ENCODE measurements around the gene RBM47. TPM values are rescaled to one million over a fixed set of nuclear protein-coding genes. Genes with fewer than 3 reads are reported as not detected.

RBM47 gene
- total RNA-seq, 1 donor from 2014 or later = 37.8 TPM

DNA sequence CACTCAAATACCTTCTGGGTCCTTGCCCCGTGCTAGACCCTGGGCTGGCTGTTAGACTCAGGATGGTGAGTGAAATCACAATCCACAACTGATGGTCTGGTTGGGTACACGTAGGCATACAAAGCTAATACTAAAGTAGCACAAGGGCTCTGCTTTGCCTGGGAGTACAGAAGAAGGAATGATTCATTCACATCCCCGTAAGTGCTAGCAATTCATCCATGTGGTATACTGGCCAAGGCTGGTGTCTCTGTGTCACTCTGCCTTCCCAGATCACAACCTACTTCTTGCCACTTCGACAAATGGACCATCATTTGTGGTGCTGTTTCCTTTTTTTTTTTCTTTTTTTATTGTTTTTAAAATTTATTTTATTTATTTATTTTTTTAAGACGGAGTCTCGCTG is 19.7 kb upstream of the RBM47 start:
- no peaks in the 10 kb centered on the region for H3K9me3 Mint-ChIP-seq
- DNase-seq (ENCODE audit: low spot score in 2 of 2, unreplicated experiment in 2 of 2) = no peak
- no peak overlapping the region for H3K4me3 Mint-ChIP-seq
- H3K36me3 Mint-ChIP-seq = no peaks in the 10 kb centered on the region
- peaks cover 18% of the 10 kb centered on the region for H3K4me1 Mint-ChIP-seq
- H3K27me3 Mint-ChIP-seq (ENCODE audit: low read depth) = no peaks in the 10 kb centered on the region
- TF ChIP-seq, protein P1, sequence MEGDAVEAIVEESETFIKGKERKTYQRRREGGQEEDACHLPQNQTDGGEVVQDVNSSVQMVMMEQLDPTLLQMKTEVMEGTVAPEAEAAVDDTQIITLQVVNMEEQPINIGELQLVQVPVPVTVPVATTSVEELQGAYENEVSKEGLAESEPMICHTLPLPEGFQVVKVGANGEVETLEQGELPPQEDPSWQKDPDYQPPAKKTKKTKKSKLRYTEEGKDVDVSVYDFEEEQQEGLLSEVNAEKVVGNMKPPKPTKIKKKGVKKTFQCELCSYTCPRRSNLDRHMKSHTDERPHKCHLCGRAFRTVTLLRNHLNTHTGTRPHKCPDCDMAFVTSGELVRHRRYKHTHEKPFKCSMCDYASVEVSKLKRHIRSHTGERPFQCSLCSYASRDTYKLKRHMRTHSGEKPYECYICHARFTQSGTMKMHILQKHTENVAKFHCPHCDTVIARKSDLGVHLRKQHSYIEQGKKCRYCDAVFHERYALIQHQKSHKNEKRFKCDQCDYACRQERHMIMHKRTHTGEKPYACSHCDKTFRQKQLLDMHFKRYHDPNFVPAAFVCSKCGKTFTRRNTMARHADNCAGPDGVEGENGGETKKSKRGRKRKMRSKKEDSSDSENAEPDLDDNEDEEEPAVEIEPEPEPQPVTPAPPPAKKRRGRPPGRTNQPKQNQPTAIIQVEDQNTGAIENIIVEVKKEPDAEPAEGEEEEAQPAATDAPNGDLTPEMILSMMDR (IDR thresholded peaks at IDR 0.05; ENCODE audit: unreplicated experiment) = no peak
- no peak overlapping the region for H3K27ac Mint-ChIP-seq

DNA sequence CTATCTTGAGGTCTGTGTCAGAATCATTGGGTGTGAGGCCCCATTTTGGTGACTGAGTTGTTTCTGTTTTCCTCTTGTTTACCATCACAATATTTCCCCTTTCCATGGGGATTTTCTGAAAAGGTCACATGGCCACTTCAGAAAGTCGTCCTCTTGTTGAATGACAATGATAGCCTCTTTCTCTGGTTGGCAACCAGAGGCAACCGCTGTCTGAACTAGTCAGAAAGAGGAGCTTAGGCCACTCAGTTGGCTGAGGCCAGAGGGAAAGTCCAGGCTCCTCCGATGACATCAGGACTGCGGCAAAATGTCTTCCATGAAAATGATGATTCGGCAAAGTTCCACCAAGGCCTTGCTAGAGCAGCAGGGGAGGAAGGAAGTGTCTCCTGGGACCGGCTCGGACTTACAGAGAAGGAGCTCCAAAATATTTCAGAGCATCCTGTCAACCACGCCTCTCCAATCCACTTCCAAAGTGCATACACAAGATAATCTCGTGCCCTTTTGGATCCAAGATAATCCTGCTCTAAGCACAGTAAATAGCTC is 19.1 kb upstream of the RBM47 start:
- Mint-ChIP-seq H3K4me3 (no peak overlapping the region), H3K9me3 (no peaks in the 10 kb centered on the region), H3K27ac (peak overlapping the region; percentile 62), H3K4me1 (peaks cover 18% of the 10 kb centered on the region), H3K36me3 (no peaks in the 10 kb centered on the region), H3K27me3 (ENCODE audit: low read depth) (no peaks in the 10 kb centered on the region)
- DNase-seq (ENCODE audit: low spot score in 2 of 2, unreplicated experiment in 2 of 2) = no peak
- TF ChIP-seq, protein P1 (IDR thresholded peaks at IDR 0.05; ENCODE audit: unreplicated experiment) = no peak

DNA sequence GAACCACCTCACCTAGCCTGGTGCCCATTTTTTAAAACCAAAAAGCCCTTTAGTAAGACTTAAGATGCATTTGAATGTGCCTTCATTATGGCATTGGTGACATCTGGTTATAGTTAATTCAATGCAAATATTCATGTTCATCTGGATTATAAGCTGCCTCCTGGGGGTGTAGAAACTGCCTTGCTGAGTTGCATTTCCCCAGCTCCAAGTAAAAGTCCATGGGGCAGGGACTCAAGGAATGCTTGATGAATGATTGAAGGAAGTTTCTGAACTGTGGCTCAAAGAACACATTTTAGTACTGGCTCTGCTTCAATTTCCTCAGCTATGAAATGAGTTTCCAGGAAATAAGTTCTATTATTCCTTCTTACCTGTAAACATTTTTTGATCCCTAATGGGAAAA is 18.5 kb upstream of the RBM47 start:
- DNase-seq (ENCODE audit: low spot score in 2 of 2, unreplicated experiment in 2 of 2) = no peak
- Mint-ChIP-seq H3K27me3 (ENCODE audit: low read depth) (no peaks in the 10 kb centered on the region), H3K27ac (peak overlapping the region; percentile 62), H3K4me1 (peaks cover 20% of the 10 kb centered on the region), H3K9me3 (no peaks in the 10 kb centered on the region), H3K4me3 (no peak overlapping the region), H3K36me3 (no peaks in the 10 kb centered on the region)
- TF ChIP-seq, protein P1 (IDR thresholded peaks at IDR 0.05; ENCODE audit: unreplicated experiment) = no peak

DNA sequence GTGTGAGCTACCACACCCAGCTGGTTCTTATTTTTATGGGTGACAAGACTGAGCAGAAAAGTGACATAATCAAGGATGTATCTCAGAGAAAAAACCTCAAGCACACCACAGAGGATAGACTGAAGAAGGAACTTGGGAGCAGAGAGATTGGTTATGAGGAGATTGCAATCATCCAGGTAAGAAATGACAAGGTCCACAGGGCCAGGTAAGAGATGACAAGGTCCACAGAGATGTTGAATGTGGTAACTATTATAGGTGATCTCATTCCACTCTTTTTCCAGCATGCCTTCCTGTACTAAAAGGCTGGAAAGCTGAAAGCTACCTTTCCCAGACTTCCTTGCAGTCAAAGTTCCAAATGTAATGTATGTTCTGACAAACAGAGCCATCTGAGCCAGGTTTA is 15.9 kb upstream of the RBM47 start:
- Mint-ChIP-seq H3K36me3 (no peaks in the 10 kb centered on the region), H3K27me3 (ENCODE audit: low read depth) (no peaks in the 10 kb centered on the region), H3K4me3 (no peak overlapping the region), H3K27ac (no peak overlapping the region), H3K9me3 (no peaks in the 10 kb centered on the region), H3K4me1 (peaks cover 11% of the 10 kb centered on the region)
- DNase-seq (ENCODE audit: low spot score in 2 of 2, unreplicated experiment in 2 of 2) = no peak
- TF ChIP-seq, protein P1 (IDR thresholded peaks at IDR 0.05; ENCODE audit: unreplicated experiment) = no peak

DNA sequence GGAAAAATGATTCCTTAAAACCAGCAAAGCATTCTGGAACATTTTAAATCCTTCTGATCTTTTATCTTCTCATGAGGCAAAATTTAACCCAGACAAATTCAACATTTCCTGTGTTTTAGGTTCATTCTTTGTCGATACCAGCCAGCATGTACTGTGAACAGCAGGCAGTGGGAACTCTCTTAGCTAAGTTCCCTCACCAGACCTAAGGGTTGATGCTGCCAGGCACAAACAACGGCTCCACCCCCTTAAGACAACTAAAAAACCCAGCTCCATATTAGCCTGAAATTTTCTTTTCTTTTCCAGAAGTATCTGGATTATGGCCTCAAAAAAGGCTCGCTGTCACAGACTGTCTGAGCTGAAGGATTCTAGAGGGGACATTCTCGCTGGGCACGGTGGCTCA is 2.4 kb upstream of the RBM47 start:
- H3K27me3 Mint-ChIP-seq (ENCODE audit: low read depth) = peaks cover 3% of the 10 kb centered on the region
- H3K27ac Mint-ChIP-seq = peak overlapping the region; percentile 89

More for the DNA sequence above, 2.4 kb upstream of the RBM47 start:
- Mint-ChIP-seq H3K4me3 (no peak overlapping the region), H3K36me3 (no peaks in the 10 kb centered on the region), H3K9me3 (no peaks in the 10 kb centered on the region), H3K4me1 (peaks cover 49% of the 10 kb centered on the region)
- TF ChIP-seq, protein P1 (IDR thresholded peaks at IDR 0.05; ENCODE audit: unreplicated experiment) = no peak
- DNase-seq (ENCODE audit: low spot score in 2 of 2, unreplicated experiment in 2 of 2) = no peak
